Measurements from ENCODE around the gene ZNF132.
"Not testable (repeated sequence)": the region's sequence is repeated elsewhere in the genome, so short reads cannot be mapped to it uniquely, and the experiment has no call there.

ZNF132 gene

GRCh38 chr19:58451358-58452101 lies 11.6 kb upstream of the ZNF132 start, which contains the start of gene ZNF324B:
Gene ZNF324B (plus strand): TSS chr19:58451622. CDS start chr19:58453702, 2,080 bp downstream.
- Mint-ChIP-seq H3K4me3 (peak within 1 kb of the TSS; percentile 87), H3K27ac (peak within 1 kb of the TSS; percentile 45), H3K36me3 (ENCODE audit: low read depth) (peaks cover 10% of the 10 kb centered on the region), H3K27me3 (ENCODE audit: low read depth) (peaks cover 5% of the 10 kb centered on the region), H3K4me1 (ENCODE audit: low read depth) (peaks cover 15% of the 10 kb centered on the region), H3K9me3 (peaks cover 13% of the 10 kb centered on the region)
- DNase-seq (ENCODE audit: low spot score), result peak; percentile 96

DNA sequence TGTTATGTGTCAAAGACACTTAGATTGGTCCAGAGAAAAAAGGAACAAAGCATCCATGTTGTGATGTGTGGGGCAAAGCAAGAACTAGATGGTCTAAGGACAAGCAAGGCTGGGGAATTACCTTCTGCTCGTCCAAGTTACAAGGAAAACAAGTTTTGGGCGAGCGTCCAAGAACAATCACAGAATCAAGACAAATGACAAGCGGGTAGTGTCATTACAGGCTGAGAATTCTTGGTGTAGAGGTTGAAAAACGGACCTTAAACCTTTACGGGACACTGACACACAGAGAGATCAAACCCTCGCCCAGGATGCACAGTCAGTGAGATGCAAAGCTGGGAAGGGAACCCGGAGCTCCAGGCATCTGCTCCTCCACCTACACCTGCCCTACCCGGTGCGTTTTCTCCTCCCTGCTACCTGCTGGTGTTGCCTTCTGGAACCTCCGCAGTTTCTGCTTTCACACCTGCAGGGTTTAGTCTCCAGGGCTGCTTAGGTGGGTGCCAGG lies 11.0 kb upstream of the ZNF132 start:
- peak overlapping the region; percentile 87 for H3K4me3 Mint-ChIP-seq
- peaks cover 15% of the 10 kb centered on the region for H3K4me1 Mint-ChIP-seq (ENCODE audit: low read depth)
- DNase-seq (ENCODE audit: low spot score), result peak; percentile 16
- H3K36me3 Mint-ChIP-seq (ENCODE audit: low read depth), result peaks cover 7% of the 10 kb centered on the region
- no peak overlapping the region for H3K27ac Mint-ChIP-seq
- peaks cover 13% of the 10 kb centered on the region for H3K9me3 Mint-ChIP-seq
- H3K27me3 Mint-ChIP-seq (ENCODE audit: low read depth), result peaks cover 5% of the 10 kb centered on the region

DNA sequence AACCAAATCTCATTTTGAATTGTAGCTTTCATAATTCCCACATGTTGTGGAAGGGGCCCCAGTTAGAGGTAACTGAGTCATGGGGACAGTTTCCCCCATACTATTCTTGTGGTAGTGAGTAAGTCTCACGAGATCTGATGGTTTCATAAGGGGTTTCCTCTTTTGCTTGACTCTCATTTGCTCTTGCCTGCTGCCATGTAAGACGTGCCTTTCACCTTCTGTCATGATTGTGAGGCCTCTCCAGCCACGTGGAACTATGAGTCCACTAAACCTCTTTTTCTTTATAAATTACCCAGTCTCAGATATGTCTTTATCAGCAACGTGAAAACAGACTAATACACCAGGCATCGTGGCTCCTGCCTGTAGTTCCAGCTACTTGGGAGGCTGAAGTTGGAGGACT lies 10.0 kb upstream of the ZNF132 start:
- H3K4me3 Mint-ChIP-seq; H3K36me3 Mint-ChIP-seq (ENCODE audit: low read depth); DNase-seq (ENCODE audit: low spot score); H3K27ac Mint-ChIP-seq; H3K27me3 Mint-ChIP-seq (ENCODE audit: low read depth): not testable (repeated sequence)
- H3K4me1 Mint-ChIP-seq (ENCODE audit: low read depth), result peaks cover 15% of the 10 kb centered on the region
- H3K9me3 Mint-ChIP-seq, result peaks cover 13% of the 10 kb centered on the region

DNA sequence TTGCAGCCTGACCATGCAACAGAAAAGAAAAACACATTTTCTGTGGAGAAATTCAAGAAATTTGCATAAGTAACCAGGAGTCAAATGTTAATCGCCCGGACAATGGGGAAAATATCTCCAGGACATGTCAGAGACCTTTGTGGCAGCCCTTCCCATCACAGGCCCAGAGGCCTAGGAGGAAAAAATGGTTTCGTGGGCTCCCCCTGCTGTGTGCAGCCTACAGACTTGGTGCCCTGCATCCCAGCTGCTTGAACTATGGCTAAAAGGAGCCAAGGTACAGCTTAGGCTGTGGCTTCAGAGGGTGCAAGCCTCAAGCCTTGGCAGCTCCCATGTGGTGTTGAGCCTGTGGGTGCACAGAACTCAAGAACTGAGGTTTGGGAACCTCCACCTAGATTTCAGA lies 8.9 kb upstream of the ZNF132 start:
- not testable (repeated sequence) for H3K36me3 Mint-ChIP-seq (ENCODE audit: low read depth); H3K27ac Mint-ChIP-seq; H3K27me3 Mint-ChIP-seq (ENCODE audit: low read depth); DNase-seq (ENCODE audit: low spot score); H3K4me3 Mint-ChIP-seq
- H3K9me3 Mint-ChIP-seq, result peaks cover 21% of the 10 kb centered on the region
- peaks cover 15% of the 10 kb centered on the region for H3K4me1 Mint-ChIP-seq (ENCODE audit: low read depth)

DNA sequence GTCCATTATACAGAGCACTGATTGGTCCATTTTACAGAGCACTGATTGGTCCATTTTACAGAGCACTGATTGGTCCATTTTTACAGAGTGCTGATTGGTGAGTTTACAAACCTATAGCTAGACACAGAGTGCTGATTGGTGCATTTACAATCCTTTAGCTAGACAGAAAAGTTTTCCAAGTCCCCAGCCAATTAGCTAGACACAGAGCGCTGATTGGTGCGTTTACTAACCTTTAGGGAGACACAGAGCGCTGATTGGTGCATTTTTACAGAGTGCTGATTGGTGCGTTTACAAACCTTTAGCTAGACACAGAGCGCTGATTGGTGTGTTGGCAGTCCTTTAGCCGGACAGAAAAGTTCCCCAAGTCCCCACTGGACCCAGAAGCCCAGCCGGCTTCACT lies 3.0 kb upstream of the ZNF132 start:
- Mint-ChIP-seq H3K4me1 (ENCODE audit: low read depth) (peaks cover 13% of the 10 kb centered on the region), H3K36me3 (ENCODE audit: low read depth) (peaks cover 14% of the 10 kb centered on the region), H3K9me3 (peaks cover 45% of the 10 kb centered on the region)
- not testable (repeated sequence) for DNase-seq (ENCODE audit: low spot score); H3K4me3 Mint-ChIP-seq; H3K27me3 Mint-ChIP-seq (ENCODE audit: low read depth); H3K27ac Mint-ChIP-seq

GRCh38 chr19:58440556-58440955 lies 603 bp upstream of the ZNF132 start:
- peak overlapping the region; percentile 96 for H3K27ac Mint-ChIP-seq
- peak overlapping the region; percentile 95 for H3K4me3 Mint-ChIP-seq
- H3K4me1 Mint-ChIP-seq (ENCODE audit: low read depth), result peaks cover 13% of the 10 kb centered on the region
- peaks cover 38% of the 10 kb centered on the region for H3K36me3 Mint-ChIP-seq (ENCODE audit: low read depth)
- DNase-seq (ENCODE audit: low spot score), result no peak
- no peaks in the 10 kb centered on the region for H3K27me3 Mint-ChIP-seq (ENCODE audit: low read depth)
- peaks cover 60% of the 10 kb centered on the region for H3K9me3 Mint-ChIP-seq

DNA sequence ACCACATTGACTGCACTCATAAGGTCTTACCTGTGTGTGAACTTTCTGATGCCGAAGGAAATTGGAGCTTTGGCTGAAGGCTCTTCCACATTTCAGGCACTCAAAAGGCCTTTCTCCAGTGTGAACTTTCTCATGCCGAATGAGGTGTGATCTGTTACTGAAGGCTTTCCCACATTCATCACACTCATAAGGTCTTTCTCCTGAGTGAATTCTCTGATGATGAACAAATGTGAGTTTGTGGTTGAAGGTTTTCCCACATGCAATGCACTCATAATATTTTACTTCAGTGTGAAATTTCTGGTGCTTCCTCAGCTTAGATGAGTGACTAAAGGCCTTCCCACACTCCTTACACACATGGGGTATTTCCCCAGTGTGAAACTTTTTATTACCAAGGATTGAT lies 5.7 kb downstream of the ZNF132 start:
- H3K27me3 Mint-ChIP-seq (ENCODE audit: low read depth), result no peaks in the 10 kb centered on the region
- peaks cover 84% of the 10 kb centered on the region for H3K9me3 Mint-ChIP-seq
- H3K4me1 Mint-ChIP-seq (ENCODE audit: low read depth), result peaks cover 3% of the 10 kb centered on the region
- no peak overlapping the region for H3K4me3 Mint-ChIP-seq
- no peak overlapping the region for H3K27ac Mint-ChIP-seq
- no peak for DNase-seq (ENCODE audit: low spot score)
- H3K36me3 Mint-ChIP-seq (ENCODE audit: low read depth), result peaks cover 64% of the 10 kb centered on the region

GRCh38 chr19:58429745-58430144 lies 10.2 kb downstream of the ZNF132 start:
- H3K4me1 Mint-ChIP-seq (ENCODE audit: low read depth), result no peaks in the 10 kb centered on the region
- peaks cover 28% of the 10 kb centered on the region for H3K36me3 Mint-ChIP-seq (ENCODE audit: low read depth)
- no peak for DNase-seq (ENCODE audit: low spot score)
- no peak overlapping the region for H3K4me3 Mint-ChIP-seq
- H3K27ac Mint-ChIP-seq, result no peak overlapping the region
- peaks cover 83% of the 10 kb centered on the region for H3K9me3 Mint-ChIP-seq
- no peaks in the 10 kb centered on the region for H3K27me3 Mint-ChIP-seq (ENCODE audit: low read depth)

GRCh38 chr19:58428617-58429016 lies 11.3 kb downstream of the ZNF132 start:
- Mint-ChIP-seq H3K4me3 (no peak overlapping the region), H3K36me3 (ENCODE audit: low read depth) (peaks cover 19% of the 10 kb centered on the region), H3K27ac (no peak overlapping the region), H3K27me3 (ENCODE audit: low read depth) (no peaks in the 10 kb centered on the region), H3K4me1 (ENCODE audit: low read depth) (no peaks in the 10 kb centered on the region), H3K9me3 (peaks cover 81% of the 10 kb centered on the region)
- DNase-seq (ENCODE audit: low spot score), result no peak

DNA sequence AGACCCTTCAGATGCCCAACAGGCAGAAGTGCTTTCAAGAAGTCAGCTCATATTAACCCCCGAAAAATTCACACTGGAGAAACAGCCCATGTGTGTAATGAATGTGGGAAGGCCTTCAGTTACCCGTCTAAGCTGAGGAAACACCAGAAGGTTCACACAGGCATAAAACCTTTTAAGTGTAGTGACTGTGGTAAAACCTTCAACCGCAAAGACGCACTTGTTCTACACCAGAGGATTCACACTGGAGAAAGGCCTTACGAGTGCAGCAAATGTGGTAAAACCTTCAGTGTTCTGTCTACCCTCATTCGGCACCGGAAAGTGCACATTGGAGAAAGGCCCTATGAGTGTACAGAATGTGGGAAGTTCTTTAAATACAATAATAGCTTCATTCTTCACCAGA lies 22.9 kb downstream of the ZNF132 start:
- H3K27ac Mint-ChIP-seq, result no peak overlapping the region
- peaks cover 28% of the 10 kb centered on the region for H3K9me3 Mint-ChIP-seq
- H3K27me3 Mint-ChIP-seq (ENCODE audit: low read depth), result no peaks in the 10 kb centered on the region
- H3K4me3 Mint-ChIP-seq, result no peak overlapping the region
- no peaks in the 10 kb centered on the region for H3K4me1 Mint-ChIP-seq (ENCODE audit: low read depth)
- DNase-seq (ENCODE audit: low spot score), result no peak
- peaks cover 41% of the 10 kb centered on the region for H3K36me3 Mint-ChIP-seq (ENCODE audit: low read depth)

DNA sequence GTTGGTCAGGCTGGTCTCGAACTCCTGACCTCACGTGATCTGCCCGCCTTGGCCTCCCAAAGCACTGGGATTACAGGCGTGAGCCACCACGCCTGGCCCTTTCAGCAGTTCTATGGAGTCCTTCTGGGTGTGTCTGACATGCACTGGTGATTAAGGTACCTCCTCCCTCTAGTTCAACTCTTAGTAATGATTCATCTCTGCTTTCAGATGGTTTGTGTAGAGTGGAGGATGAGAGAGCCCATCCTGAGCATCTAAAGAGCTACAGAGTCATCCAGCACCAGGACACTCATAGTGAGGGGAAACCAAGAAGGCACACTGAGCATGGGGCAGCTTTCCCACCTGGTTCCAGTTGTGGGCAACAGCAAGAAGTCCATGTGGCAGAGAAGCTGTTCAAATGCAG lies 23.3 kb downstream of the ZNF132 start:
- no peak for DNase-seq (ENCODE audit: low spot score)
- Mint-ChIP-seq H3K4me3 (no peak overlapping the region), H3K27ac (no peak overlapping the region), H3K9me3 (peaks cover 25% of the 10 kb centered on the region), H3K36me3 (ENCODE audit: low read depth) (peaks cover 39% of the 10 kb centered on the region), H3K4me1 (ENCODE audit: low read depth) (no peaks in the 10 kb centered on the region), H3K27me3 (ENCODE audit: low read depth) (no peaks in the 10 kb centered on the region)

DNA sequence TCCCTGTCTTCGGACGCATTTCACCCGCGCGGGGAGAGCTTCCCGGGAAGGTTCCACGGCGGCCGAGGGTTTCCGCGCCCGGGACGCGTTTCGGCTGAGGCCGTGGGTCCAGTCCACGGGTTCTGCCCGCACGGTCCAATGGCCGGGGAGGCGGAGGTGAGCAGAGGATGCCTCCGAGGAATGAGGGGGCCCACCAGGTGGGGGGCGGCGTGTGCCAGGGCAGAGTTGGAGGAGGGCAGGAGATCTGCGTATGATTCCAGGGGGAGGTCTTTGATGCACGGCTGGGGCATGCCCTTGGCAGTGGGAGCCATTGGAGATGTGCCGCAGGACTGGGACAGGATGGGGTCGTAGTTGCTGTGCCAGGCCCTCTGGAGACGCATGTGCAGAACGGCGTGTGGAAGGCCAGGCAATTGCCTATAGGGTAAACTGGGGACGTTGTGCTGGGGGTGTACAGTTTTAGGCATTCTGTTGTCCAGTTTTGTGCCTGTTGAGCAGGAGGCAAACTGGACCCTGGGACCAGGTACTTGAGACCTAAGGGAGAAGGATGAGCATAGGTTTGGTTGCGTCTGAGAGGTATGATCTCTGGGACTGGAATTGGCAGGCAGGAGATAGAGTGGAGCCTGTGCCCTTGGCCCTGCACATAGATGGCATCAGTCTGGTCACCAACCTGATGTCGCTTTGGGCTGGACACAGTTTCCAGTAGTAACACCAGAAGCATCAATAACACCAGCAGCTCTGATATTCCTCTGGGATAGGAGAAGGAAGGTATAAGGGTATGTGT lies 30.8 kb downstream of the ZNF132 start:
- Mint-ChIP-seq H3K27ac (peak overlapping the region; percentile 26), H3K4me3 (peak overlapping the region; percentile 95), H3K27me3 (ENCODE audit: low read depth) (no peaks in the 10 kb centered on the region), H3K36me3 (ENCODE audit: low read depth) (peaks cover 5% of the 10 kb centered on the region), H3K4me1 (ENCODE audit: low read depth) (peaks cover 21% of the 10 kb centered on the region), H3K9me3 (no peaks in the 10 kb centered on the region)
- no peak for DNase-seq (ENCODE audit: low spot score)

DNA sequence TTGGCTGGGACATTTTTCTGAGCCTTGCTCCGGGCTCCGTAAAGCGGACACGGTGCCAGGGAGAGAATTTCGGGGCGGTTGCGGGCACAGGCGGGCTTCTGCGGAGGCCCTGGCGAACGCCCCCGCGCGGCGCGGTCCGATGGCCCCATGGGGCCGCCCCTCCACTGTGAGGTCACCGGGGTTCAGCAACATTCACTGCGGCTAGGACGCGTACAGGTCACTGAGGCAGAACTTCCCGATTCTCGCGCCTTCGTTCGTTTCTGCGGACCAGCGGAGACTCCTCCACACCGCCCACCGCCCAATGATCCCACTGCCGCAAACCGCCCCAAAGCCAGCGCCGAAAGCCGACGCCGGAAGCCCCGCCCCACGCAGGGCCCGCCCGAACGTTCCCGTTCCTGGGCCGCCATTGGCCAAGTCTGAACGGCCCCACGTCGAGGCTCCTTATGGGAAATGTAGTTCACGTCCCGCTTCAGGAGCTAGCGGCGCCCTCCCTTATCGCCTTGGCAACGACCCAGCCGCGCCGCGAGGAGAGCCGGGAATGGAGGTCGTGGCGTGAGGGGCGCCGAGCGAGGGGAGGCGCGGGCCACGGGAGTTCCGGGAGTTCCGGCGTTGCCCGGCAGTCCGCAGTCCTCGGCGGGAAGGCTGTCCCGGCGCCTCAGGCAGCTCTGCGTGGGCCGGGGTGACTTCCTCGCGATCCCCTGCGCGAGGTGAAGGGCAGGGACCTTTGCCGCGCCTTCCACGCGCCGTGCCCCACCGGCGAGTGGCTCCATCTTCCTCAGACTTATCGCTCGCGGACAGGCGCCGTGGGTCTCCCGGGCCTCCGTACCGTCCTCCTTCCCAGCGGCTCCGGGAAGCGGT lies 31.6 kb downstream of the ZNF132 start, which contains the start of gene ZNF584:
Gene ZNF584, plus strand, starts transcription at position 498 of the 858 bp plus-strand sequence. CDS start 499 bp downstream, outside the sequence.
- Mint-ChIP-seq H3K27me3 (ENCODE audit: low read depth) (no peaks in the 10 kb centered on the region), H3K27ac (peak within 1 kb of the TSS; percentile 92), H3K4me3 (peak within 1 kb of the TSS; percentile 95), H3K4me1 (ENCODE audit: low read depth) (peaks cover 21% of the 10 kb centered on the region), H3K36me3 (ENCODE audit: low read depth) (peaks cover 5% of the 10 kb centered on the region), H3K9me3 (no peaks in the 10 kb centered on the region)
- peak; percentile 91 for DNase-seq (ENCODE audit: low spot score)

Measured in T-helper 2 cell treated with Interferon-gamma antibody and Interleukin-4, amounts not matched to agents 5 μg/mL and 100 μg/mL, for 36 hours (primary cell).